Activated naive CD4-positive, alpha-beta T cell treated with anti-CD3 and anti-CD28 coated beads, Interleukin-2, amount 50 U/mL, for 72 hours (primary cell): Measurements from ENCODE around the gene COX7A2. TPM values are rescaled to one million over a fixed set of nuclear protein-coding genes. Genes with fewer than 3 reads are reported as not detected.

Source experiments
- ATAC-seq, 2 donors: fragments of 150-1000 bp; cut with Tn5 transposase; 2 replicates each; pipeline ENCODE4 v1.10.0; 2021; ENCODE audit warnings: mild to moderate bottlenecking in 2 of 2, moderate library complexity in 2 of 2
- DNase-seq, 2 donors: peaks; one replicate each; pipeline ENCODE4 v3.0.0; 2021 to 2022; ENCODE audit warnings: low spot score in 2 of 2
- H3K27ac Mint-ChIP-seq, 2 donors: one replicate each; pipeline ENCODE4 v1.8.0; 2022; ENCODE audit warnings: mild to moderate bottlenecking in 2 of 2, mixed read lengths in 2 of 2
- H3K36me3 Mint-ChIP-seq, 2 donors: one replicate each; pipeline ENCODE4 v1.8.0; 2022; ENCODE audit warnings: mixed read lengths in 2 of 2
- H3K9me3 Mint-ChIP-seq, 2 donors: one replicate each; pipeline ENCODE4 v1.8.0; 2022; ENCODE audit warnings: mixed read lengths in 2 of 2
- total RNA-seq, 2 donors: library from RNA; stranded (reverse); gene quantifications; one replicate each; pipeline ENCODE4 v1.2.3, GENCODE V29; 2022

The COX7A2 gene
- total RNA-seq, 2 donors from 2014 or later, result 362 to 486 TPM

- DNase-seq (no peak), ATAC-seq (no peak)
- H3K27ac Mint-ChIP-seq, result no peak overlapping the region
- H3K9me3 Mint-ChIP-seq, result no peaks in the 10 kb centered on the region
- no peaks in the 10 kb centered on the region for H3K36me3 Mint-ChIP-seq
Measured at GRCh38 chr6:75196081-75196687, 47.4 kb downstream of the COX7A2 start.

DNA sequence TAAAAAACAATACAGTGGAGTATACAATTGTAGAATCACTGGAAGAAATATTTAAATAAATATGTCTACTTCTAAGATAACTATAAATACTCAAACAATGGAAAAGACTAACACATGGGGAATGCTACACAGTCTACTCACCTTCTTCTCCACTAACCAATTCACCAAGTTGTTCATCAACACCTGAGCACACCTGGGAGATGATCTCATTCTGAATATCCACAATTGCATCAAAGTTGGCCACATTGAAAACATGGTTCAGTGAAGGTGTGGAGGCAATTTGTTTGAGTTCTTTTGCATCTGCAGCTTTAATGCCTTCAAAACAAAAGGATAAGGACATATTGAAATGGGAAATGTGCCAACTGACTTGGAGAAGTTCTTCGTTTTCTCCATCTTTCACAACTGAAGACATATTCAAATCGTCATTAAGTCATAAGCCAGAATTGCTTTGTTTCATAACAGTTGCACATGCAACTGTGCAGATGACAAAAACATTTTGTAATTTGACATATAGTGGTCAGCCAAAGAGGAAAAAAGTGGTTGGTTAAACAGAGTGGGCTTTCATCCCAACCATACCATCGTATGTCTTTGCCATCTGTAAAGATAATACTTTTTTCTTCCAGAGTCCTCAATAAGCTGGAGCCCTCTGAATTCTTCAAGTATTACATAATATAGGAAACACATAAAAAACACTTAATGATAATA, 55.2 kb downstream of the COX7A2 start:
- ATAC-seq (no peak), DNase-seq (no peak)
- Mint-ChIP-seq H3K27ac (no peak overlapping the region), H3K9me3 (peaks cover 0 to 5% of the 10 kb centered on the region in 2 donors), H3K36me3 (no peaks in the 10 kb centered on the region)

Other genes with a start within 250 kb of the COX7A2 start
- gene COL12A1, start 37.7 kb downstream of the COX7A2 start, total RNA-seq, result under 1 TPM in 1 of 2 donors, not detected in 1; 0.06 TPM
- gene TMEM30A, start 41.0 kb upstream of the COX7A2 start, total RNA-seq, result 100 to 1,000 TPM in 1 of 2 donors, 10 to 100 TPM in 1; 52.3 to 228 TPM
- not detected for gene FILIP1, start 250.0 kb upstream of the COX7A2 start, total RNA-seq